CD4-positive, alpha-beta memory T cell (primary cell): ENCODE measurements around the gene MAGI1. TPM values are rescaled to one million over a fixed set of nuclear protein-coding genes. Genes with fewer than 3 reads are reported as not detected.

Source experiments
- CTCF ChIA-PET: fragments of 350-600 bp; sonication (Branson Sonifier 250); formaldehyde crosslinking; loops from one replicate; lab custom pipeline; 2021; ENCODE audit warnings: inconsistent platforms; ENCODE audit not compliant: partially characterized antibody; lab: Charles Lee
- POLR2A ChIA-PET: fragments of 350-600 bp; sonication (Branson Sonifier 250); formaldehyde crosslinking; loops from one replicate; lab custom pipeline; 2021; ENCODE audit not compliant: partially characterized antibody; lab: Charles Lee
- DNase-seq, 5 donors: peaks; one replicate each; pipeline versions ENCODE4 v3.0.0 to v3.0.0-alpha.2; 2020 to 2022; ENCODE audit warnings: mixed read lengths in 1 of 5
- H3K27ac ChIP-seq: one replicate; pipeline ENCODE4 v1.7.0; 2013; ENCODE audit warnings: low read depth, low read length
- H3K27me3 ChIP-seq: 2 replicates; pipeline ENCODE4 v1.7.0; 2013; ENCODE audit warnings: mild to moderate bottlenecking, low read length, moderate library complexity; ENCODE audit not compliant: insufficient read depth
- H3K36me3 ChIP-seq: 2 replicates; pipeline ENCODE4 v1.7.0; 2013; ENCODE audit warnings: mild to moderate bottlenecking, low read length, moderate library complexity; ENCODE audit not compliant: insufficient read depth
- H3K4me1 ChIP-seq: 2 replicates; pipeline ENCODE4 v1.7.0; 2013; ENCODE audit warnings: mild to moderate bottlenecking, low read length, moderate library complexity; ENCODE audit not compliant: insufficient read depth
- H3K4me3 ChIP-seq, 2 donors: one replicate each; pipeline ENCODE4 v1.7.0; 2013; ENCODE audit warnings: low read length in 2 of 2, mild to moderate bottlenecking in 1 of 2
- H3K9me3 ChIP-seq, 2 donors: one replicate each; pipeline ENCODE4 v1.7.0; 2013; ENCODE audit warnings: low read length in 2 of 2, control low read depth in 1 of 2; ENCODE audit not compliant: control insufficient read depth in 1 of 2
- H3K27ac Mint-ChIP-seq, 7 donors: one replicate each; pipeline ENCODE4 v1.8.0; 2020 to 2021; ENCODE audit warnings: mixed read lengths in 7 of 7, mild to moderate bottlenecking in 6 of 7, inconsistent platforms in 3 of 7, moderate library complexity in 3 of 7
- H3K27me3 Mint-ChIP-seq, 2 donors: one replicate each; pipeline ENCODE4 v1.8.0; 2020 to 2021; ENCODE audit warnings: mixed read lengths in 2 of 2
- H3K36me3 Mint-ChIP-seq, 2 donors: one replicate each; pipeline ENCODE4 v1.8.0; 2020 to 2021; ENCODE audit warnings: mixed read lengths in 2 of 2, inconsistent platforms in 1 of 2, mild to moderate bottlenecking in 1 of 2
- H3K4me1 Mint-ChIP-seq, 4 donors: one replicate each; pipeline ENCODE4 v1.8.0; 2020 to 2021; ENCODE audit warnings: mixed read lengths in 4 of 4, mild to moderate bottlenecking in 1 of 4
- H3K4me3 Mint-ChIP-seq, 8 donors: one replicate each; pipeline ENCODE4 v1.8.0; 2020 to 2021; ENCODE audit warnings: mixed read lengths in 8 of 8, mild to moderate bottlenecking in 7 of 8, moderate library complexity in 6 of 8, inconsistent platforms in 3 of 8
- H3K9me3 Mint-ChIP-seq, 8 donors: one replicate each; pipeline ENCODE4 v1.8.0; 2020 to 2021; ENCODE audit warnings: mixed read lengths in 8 of 8, mild to moderate bottlenecking in 5 of 8, inconsistent platforms in 3 of 8, moderate library complexity in 1 of 8
- intact Hi-C: fragments of 100-400 bp; cut with micrococcal nuclease; formaldehyde crosslinking; loops from one replicate; pipeline ENCODE4 v1.15.1; 2023
- polyA plus RNA-seq, 2 donors: library from polyadenylated mRNA; unstranded; fragments of 300-500 nt; fragmentation: Illumina TruSeq; gene quantifications; one replicate each; pipeline ENCODE4 v1.2.3, GENCODE V29; 2021
- total RNA-seq, 2 experiments: library from RNA; stranded (reverse); gene quantifications; one replicate each; pipeline ENCODE4 v1.2.3, GENCODE V29; 2021

MAGI1 gene
- total and polyA plus RNA-seq, 4 experiments from 2014 or later: 0.20 TPM; not detected in 3

DNA sequence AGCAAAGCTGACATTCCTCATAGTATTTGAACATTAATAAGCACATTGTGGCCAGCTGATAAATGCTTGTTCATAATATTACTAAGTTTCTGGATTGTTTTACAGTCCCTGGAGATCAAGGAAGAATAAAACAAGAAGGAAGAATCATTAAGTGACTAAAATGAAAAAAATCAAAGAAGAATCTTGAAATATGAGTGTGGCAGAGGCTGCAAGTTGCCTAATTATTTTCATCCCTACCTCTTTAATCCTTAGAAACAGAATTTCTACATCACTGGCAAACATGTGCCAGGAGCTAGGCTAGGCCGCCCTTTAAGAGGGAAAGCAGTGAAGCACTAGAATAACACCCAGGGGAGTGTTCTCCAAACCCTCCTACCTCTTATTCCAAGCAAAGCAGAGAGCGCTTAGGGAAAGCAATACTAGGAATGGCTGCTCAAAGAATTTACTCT lies 98.9 kb downstream of the MAGI1 start:
- Histone ChIP-seq H3K27ac (no peak overlapping the region), H3K4me1 (no peaks in the 10 kb centered on the region), H3K9me3 (no peaks in the 10 kb centered on the region), H3K27me3 (no peaks in the 10 kb centered on the region), H3K36me3 (no peaks in the 10 kb centered on the region), H3K4me3 (no peak overlapping the region)
- H3K9me3 Mint-ChIP-seq: peaks cover 0 to 2% (median 0%) of the 10 kb centered on the region in 8 donors
- H3K36me3 Mint-ChIP-seq: no peaks in the 10 kb centered on the region
- DNase-seq: no peak
- no peak overlapping the region for H3K4me3 Mint-ChIP-seq
- intact Hi-C loops: no loop called here
- H3K4me1 Mint-ChIP-seq: no peaks in the 10 kb centered on the region
- no peak overlapping the region for H3K27ac Mint-ChIP-seq
- no peaks in the 10 kb centered on the region for H3K27me3 Mint-ChIP-seq
- CTCF ChIA-PET: no interaction called here
- POLR2A ChIA-PET: no interaction called here

DNA sequence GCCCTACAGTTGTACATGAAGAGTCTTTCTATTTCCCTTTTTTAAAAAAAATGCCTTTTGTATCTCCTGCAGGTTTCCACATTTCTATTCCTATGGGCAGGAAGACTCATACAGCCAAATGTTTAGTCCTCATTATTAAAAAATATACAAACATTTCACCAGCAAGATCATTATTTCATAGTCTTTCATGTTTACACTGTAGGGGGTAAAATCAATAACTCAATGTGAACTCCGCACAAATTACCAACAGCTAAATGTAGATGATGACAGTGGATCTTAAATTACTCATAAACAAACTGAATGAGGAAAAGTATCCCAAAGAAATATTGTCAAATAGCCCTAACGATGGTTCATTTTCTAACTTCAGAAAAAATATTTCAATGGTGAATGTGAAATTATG lies 99.5 kb downstream of the MAGI1 start:
- Histone ChIP-seq H3K36me3 (no peaks in the 10 kb centered on the region), H3K27me3 (no peaks in the 10 kb centered on the region), H3K4me1 (no peaks in the 10 kb centered on the region), H3K27ac (no peak overlapping the region), H3K4me3 (no peak overlapping the region), H3K9me3 (no peaks in the 10 kb centered on the region)
- Mint-ChIP-seq H3K4me3 (no peak overlapping the region), H3K27me3 (no peaks in the 10 kb centered on the region), H3K27ac (no peak overlapping the region), H3K9me3 (peaks cover 0 to 2% (median 0%) of the 10 kb centered on the region in 8 donors), H3K36me3 (no peaks in the 10 kb centered on the region), H3K4me1 (no peaks in the 10 kb centered on the region)
- ChIA-PET POLR2A (no interaction called here), CTCF (no interaction called here)
- no peak for DNase-seq
- intact Hi-C loops: no loop called here

DNA sequence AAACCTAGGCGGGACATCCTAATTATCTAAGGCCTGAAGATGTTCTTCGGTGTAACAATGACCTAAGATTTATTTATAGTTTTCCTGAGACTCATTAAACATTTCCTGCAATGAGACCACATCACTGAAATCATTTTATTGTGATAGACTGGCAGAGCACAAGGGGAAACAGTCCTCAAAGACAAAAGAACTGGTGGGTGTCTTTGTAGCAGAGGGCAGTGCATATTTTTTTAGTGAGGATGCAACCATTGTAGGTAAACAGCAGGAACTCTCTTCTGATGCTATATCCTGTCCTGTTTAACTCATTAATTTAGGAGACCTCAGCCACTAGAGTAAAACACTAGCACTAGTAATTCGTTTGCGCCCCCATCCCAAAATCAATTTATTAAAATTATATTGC lies 100.0 kb downstream of the MAGI1 start:
- Mint-ChIP-seq H3K27ac (no peak overlapping the region), H3K4me1 (no peaks in the 10 kb centered on the region), H3K27me3 (no peaks in the 10 kb centered on the region), H3K9me3 (peaks cover 0 to 2% (median 0%) of the 10 kb centered on the region in 8 donors), H3K4me3 (no peak overlapping the region), H3K36me3 (no peaks in the 10 kb centered on the region)
- Histone ChIP-seq H3K4me1 (no peaks in the 10 kb centered on the region), H3K36me3 (no peaks in the 10 kb centered on the region), H3K27ac (no peak overlapping the region), H3K27me3 (no peaks in the 10 kb centered on the region), H3K4me3 (no peak overlapping the region), H3K9me3 (no peaks in the 10 kb centered on the region)
- ChIA-PET POLR2A (no interaction called here), CTCF (no interaction called here)
- no peak for DNase-seq
- intact Hi-C loops: no loop called here

DNA sequence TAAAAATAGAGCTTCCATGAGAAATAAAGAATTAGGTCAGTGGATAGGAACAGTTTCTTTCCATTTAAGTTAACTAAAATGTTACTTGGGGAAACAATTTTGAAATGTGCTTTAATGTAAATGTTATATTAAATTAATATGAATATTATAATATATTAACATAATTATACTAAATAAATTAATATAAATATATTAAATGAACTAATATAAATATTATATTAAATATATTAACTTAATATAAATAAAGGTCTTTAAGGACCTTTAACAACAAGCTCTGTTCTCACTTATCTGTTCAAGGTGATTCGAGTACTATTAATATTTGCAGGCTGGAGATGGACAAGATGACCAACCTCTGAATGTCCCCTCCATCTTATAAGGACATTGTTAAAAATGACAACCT lies 100.6 kb downstream of the MAGI1 start:
- DNase-seq: no peak
- intact Hi-C loops: no loop called here
- H3K27me3 ChIP-seq: no peaks in the 10 kb centered on the region
- no peaks in the 10 kb centered on the region for H3K9me3 ChIP-seq
- H3K27ac Mint-ChIP-seq: no peak overlapping the region
- no peaks in the 10 kb centered on the region for H3K36me3 ChIP-seq
- H3K4me3 ChIP-seq: no peak overlapping the region
- no peaks in the 10 kb centered on the region for H3K36me3 Mint-ChIP-seq
- CTCF ChIA-PET: no interaction called here
- POLR2A ChIA-PET: no interaction called here
- H3K9me3 Mint-ChIP-seq: peaks cover 0 to 6% (median 4%) of the 10 kb centered on the region in 8 donors
- no peaks in the 10 kb centered on the region for H3K4me1 Mint-ChIP-seq
- no peak overlapping the region for H3K4me3 Mint-ChIP-seq
- H3K27ac ChIP-seq: no peak overlapping the region
- no peaks in the 10 kb centered on the region for H3K4me1 ChIP-seq
- H3K27me3 Mint-ChIP-seq: no peaks in the 10 kb centered on the region

DNA sequence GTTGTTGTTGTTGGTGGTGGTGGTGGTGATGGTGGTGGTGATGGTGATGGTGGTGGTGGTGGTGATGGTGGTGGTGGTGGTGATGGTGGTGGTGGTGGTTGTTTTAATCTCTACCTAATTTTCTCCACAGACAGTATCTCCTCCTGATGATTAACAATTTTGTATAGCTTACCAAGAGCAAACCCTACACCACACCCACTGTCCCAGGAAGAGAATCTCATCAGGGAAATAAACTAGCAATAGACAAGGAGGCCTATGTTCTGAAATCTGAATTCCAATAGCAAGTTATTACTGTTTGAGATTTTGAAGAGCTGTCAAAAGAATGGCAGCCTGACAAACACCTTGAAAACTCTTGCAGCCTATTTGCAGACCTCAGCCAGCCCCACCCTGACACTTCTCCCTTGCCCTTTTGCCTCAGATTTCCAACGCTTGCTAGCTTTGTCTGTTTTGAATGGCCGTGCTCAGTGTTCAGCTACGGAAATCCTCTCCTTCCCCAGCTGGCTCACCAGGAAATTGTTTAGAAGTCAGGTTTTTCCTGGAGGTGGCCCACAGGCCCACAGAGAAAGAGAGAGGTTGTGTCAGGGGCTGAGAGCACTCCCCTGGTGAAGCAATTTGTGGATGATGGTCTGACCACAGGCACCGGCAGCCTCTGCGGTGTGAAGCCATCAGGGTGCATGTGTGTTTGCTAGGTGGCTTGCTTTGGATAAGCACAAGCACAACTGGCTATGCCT lies 101.6 kb downstream of the MAGI1 start:
- H3K36me3 Mint-ChIP-seq: no peaks in the 10 kb centered on the region
- Histone ChIP-seq H3K36me3 (no peaks in the 10 kb centered on the region), H3K4me3 (no peak overlapping the region), H3K9me3 (no peaks in the 10 kb centered on the region), H3K27ac (no peak overlapping the region), H3K4me1 (no peaks in the 10 kb centered on the region), H3K27me3 (no peaks in the 10 kb centered on the region)
- H3K4me1 Mint-ChIP-seq: no peaks in the 10 kb centered on the region
- CTCF ChIA-PET: no interaction called here
- H3K9me3 Mint-ChIP-seq: peaks cover 0 to 11% (median 4%) of the 10 kb centered on the region in 8 donors
- H3K4me3 Mint-ChIP-seq: no peak overlapping the region
- POLR2A ChIA-PET: no interaction called here
- H3K27me3 Mint-ChIP-seq: no peaks in the 10 kb centered on the region
- no peak overlapping the region for H3K27ac Mint-ChIP-seq
- no peak for DNase-seq
- intact Hi-C loops: no loop called here

DNA sequence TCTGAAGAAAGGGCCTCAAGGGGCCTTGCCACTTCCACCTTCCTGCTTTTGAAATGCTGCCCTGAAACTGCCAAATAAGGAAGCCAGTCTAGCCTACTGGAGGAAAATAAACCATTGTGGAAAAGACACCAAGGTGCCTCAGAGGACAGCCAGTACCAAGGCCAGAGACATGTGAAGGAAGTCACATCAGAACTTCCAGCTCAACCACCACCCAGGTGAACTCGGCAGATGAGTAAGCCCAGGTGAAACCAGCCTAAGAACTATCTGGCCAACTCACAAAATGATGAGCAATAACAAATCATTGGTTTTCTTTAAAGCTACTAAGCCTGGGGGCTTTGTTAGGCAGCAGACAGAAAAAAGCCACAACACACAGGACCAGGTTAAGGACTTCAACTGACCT lies 103.0 kb downstream of the MAGI1 start:
- H3K27me3 Mint-ChIP-seq: no peaks in the 10 kb centered on the region
- Histone ChIP-seq H3K27me3 (no peaks in the 10 kb centered on the region), H3K36me3 (no peaks in the 10 kb centered on the region), H3K9me3 (no peaks in the 10 kb centered on the region), H3K27ac (no peak overlapping the region), H3K4me1 (no peaks in the 10 kb centered on the region), H3K4me3 (no peak overlapping the region)
- ChIA-PET POLR2A (no interaction called here), CTCF (no interaction called here)
- no peak for DNase-seq
- no peaks in the 10 kb centered on the region for H3K4me1 Mint-ChIP-seq
- peaks cover 0 to 14% (median 4%) of the 10 kb centered on the region in 8 donors for H3K9me3 Mint-ChIP-seq
- no peak overlapping the region for H3K27ac Mint-ChIP-seq
- intact Hi-C loops: no loop called here
- no peak overlapping the region for H3K4me3 Mint-ChIP-seq
- H3K36me3 Mint-ChIP-seq: no peaks in the 10 kb centered on the region

DNA sequence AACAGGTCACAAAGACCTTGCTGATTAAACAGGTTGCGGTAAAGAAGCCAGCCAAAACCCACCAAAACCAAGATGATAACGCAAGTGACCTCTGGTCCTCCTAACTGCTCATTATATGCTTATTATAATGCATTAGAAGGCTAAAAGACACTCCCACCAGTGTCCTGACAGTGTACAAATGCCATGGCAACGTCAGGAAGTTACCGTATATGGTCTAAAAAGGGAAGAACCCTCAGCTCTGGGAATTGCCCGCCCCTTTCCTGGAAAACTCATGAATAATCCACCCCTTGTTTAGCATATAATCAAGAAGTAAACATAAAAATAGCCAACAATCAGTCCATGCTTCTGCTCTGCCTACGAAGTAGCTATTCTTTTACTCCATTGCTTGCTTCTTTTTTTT lies 108.1 kb downstream of the MAGI1 start:
- Mint-ChIP-seq H3K27ac (no peak overlapping the region), H3K36me3 (no peaks in the 10 kb centered on the region), H3K27me3 (peaks cover 0 to 3% of the 10 kb centered on the region in 2 donors), H3K9me3 (peaks cover 0 to 19% (median 3%) of the 10 kb centered on the region in 8 donors), H3K4me1 (no peaks in the 10 kb centered on the region), H3K4me3 (no peak overlapping the region)
- Histone ChIP-seq H3K4me3 (no peak overlapping the region), H3K4me1 (no peaks in the 10 kb centered on the region), H3K27me3 (no peaks in the 10 kb centered on the region), H3K9me3 (no peaks in the 10 kb centered on the region), H3K36me3 (no peaks in the 10 kb centered on the region), H3K27ac (no peak overlapping the region)
- ChIA-PET POLR2A (no interaction called here), CTCF (no interaction called here)
- intact Hi-C loops: no loop called here
- no peak for DNase-seq
